8988T (cell line): Measurements from ENCODE around the gene TRIM69.
"Not testable (repeated sequence)": the region's sequence is repeated elsewhere in the genome, so short reads cannot be mapped to it uniquely, and the experiment has no call there.

ENCODE experiments used
- DNase-seq: peaks from one replicate; pipeline ENCODE4 v3.0.0; 2011

Gene TRIM69

GRCh38 chr15:44736181-44736765 is at the start of gene TRIM69:
TRIM69 (plus strand) TSS chr15:44736528; CDS start chr15:44736705, 177 bp downstream.
- DNase-seq = no peak

- DNase-seq = not testable (repeated sequence)
Observed at GRCh38 chr15:44689318-44689717, 47.0 kb upstream of the TRIM69 start.

- not testable (repeated sequence) for DNase-seq
Observed at GRCh38 chr15:44690245-44690644, 46.1 kb upstream of the TRIM69 start.

- DNase-seq = no peak
Observed at GRCh38 chr15:44692659-44693058, 43.7 kb upstream of the TRIM69 start.

GRCh38 chr15:44694416-44694815 is 41.9 kb upstream of the TRIM69 start:
- DNase-seq = no peak

DNA sequence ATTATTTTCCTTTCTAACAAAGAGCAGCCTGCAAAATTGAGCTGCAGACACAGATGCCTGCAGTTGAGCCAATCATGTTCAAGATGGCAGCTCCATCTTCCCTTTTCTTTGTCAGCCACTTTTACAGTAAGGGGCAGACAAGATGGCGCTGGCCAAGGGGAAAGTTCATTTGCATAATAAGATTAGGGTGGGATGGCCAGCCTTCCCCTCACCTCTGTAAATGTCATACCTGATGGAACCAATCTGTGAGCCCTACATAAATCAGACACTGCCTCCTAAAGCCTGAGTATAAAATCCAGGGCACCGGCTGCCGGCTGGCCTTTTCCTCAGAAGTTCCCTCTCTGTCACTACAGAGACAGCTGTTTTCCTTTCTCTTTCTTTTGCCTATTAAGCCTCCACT is 41.0 kb upstream of the TRIM69 start:
- no peak for DNase-seq

- DNase-seq = no peak
Observed at GRCh38 chr15:44697014-44697413, 39.3 kb upstream of the TRIM69 start.

DNA sequence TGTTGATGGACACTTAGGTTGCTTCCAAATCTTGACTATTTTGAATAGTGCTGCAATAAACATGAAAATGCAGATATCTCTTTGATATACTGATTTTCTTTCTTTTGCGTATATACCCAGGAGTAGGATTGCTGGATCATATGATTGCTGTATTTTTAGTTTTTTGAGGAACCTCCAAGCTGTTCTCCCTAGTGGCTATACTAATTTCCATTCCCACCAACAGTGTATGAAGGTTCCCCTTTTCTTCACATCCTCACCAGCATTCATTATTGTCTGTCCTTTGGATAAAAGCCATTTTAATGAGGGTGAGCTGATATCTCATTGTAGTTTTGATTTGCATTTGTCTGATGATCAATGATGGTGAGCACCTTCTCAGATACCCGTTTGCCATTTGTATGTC is 37.7 kb upstream of the TRIM69 start:
- no peak for DNase-seq

DNA sequence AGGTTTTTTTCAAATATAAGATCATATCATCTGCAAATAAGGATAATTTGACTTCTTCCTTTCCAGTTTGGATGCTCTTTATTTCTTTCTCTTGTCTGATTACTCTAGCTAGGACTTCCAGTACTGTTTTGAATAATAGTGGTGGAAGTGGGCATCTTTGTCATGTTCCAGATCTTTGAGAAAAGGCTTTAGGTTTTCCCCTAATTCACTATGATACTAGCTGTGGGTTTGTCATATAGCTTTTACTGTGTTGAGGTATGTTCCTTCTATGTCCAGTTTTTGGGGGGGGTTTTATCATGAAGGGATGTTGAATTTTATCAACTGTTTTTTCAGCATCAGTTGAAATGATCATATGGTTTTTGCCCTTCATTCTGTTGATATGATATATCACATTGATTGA is 35.7 kb upstream of the TRIM69 start:
- not testable (repeated sequence) for DNase-seq

GRCh38 chr15:44705986-44706385 is 30.3 kb upstream of the TRIM69 start:
- DNase-seq = no peak

DNA sequence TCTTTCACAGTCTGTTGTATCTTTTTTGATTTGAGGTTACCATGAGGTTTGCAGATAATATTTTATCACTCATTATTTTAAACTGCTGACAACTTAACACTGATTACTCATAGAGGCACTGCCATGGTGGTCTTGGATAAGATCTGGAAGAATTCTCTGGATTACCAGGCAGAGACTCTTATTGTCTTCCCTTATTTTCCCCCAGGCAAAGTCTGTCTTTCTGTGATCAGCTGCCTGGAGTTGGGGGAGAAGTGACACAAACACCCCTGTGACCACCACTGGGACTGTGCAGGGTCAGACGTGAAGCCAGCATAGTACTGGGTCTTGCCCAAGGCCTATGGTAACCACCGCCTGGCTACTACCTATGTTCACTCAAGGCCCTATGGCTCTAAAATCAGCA is 29.9 kb upstream of the TRIM69 start:
- no peak for DNase-seq

DNA sequence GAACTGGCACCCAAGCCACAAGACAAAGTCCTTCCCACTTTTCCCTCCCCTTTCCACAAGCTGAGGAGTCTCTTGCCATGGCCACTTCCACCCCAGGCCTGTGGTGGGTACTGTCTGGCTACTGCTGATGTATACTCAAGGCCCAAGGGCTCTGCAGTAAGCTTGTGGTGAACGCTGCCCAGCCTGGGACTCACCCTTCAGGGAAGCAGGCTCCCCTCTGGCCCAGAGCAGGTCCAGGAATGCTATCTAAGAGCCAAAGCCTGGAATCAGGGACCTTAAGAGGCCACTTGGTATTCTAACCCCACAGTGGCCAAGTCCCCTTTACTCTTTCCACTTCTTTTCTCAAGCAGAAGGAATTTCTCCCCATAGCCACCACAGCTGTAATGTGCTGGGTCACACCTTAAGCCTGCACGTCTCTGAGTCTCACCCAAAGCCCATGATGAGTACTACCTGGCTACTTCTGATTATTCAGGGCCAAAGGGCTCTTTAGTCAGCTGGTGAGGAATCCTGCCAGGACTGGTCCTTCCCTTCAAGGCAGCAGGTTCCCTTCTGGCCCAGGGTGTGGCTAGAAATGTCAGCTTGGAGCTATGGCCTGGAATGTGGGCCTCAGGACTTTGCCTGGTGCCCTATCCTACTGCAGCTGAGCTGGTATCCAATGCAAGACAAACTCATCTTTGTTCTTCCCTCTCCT is 29.2 kb upstream of the TRIM69 start:
- DNase-seq = no peak

GRCh38 chr15:44710236-44711095 is 25.9 kb upstream of the TRIM69 start:
- DNase-seq = no peak

DNA sequence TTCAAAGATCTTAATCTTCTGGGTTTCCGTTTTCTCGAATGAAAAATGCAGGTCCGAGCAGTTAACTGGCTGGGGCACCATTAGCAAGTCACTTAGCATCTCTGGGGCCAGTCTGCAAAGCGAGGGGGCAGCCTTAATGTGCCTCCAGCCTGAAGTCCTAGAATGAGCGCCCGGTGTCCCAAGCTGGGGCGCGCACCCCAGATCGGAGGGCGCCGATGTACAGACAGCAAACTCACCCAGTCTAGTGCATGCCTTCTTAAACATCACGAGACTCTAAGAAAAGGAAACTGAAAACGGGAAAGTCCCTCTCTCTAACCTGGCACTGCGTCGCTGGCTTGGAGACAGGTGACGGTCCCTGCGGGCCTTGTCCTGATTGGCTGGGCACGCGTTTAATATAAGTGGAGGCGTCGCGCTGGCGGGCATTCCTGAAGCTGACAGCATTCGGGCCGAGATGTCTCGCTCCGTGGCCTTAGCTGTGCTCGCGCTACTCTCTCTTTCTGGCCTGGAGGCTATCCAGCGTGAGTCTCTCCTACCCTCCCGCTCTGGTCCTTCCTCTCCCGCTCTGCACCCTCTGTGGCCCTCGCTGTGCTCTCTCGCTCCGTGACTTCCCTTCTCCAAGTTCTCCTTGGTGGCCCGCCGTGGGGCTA is 25.1 kb upstream of the TRIM69 start, which contains the start of the genes B2M and PATL2:
Gene B2M, plus strand, starts transcription at position 422 of the 647 bp plus-strand sequence. Its CDS starts 30 bp downstream, at position 452.
Gene PATL2, minus strand, starts transcription at position 228 of the 647 bp plus-strand sequence. CDS start 34,833 bp downstream, outside the sequence.
- peak; percentile 23 for DNase-seq

GRCh38 chr15:44711743-44712345 is 24.5 kb upstream of the TRIM69 start:
- DNase-seq = no peak

GRCh38 chr15:44712346-44713005 is 23.9 kb upstream of the TRIM69 start:
- DNase-seq = no peak

- DNase-seq = no peak
Observed at GRCh38 chr15:44713006-44713966, 23.0 kb upstream of the TRIM69 start.

- no peak for DNase-seq
Observed at GRCh38 chr15:44715142-44715796, 21.1 kb upstream of the TRIM69 start.

DNA sequence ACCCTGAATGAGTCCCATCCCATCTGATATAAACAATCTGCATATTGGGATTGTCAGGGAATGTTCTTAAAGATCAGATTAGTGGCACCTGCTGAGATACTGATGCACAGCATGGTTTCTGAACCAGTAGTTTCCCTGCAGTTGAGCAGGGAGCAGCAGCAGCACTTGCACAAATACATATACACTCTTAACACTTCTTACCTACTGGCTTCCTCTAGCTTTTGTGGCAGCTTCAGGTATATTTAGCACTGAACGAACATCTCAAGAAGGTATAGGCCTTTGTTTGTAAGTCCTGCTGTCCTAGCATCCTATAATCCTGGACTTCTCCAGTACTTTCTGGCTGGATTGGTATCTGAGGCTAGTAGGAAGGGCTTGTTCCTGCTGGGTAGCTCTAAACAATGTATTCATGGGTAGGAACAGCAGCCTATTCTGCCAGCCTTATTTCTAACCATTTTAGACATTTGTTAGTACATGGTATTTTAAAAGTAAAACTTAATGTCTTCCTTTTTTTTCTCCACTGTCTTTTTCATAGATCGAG is 20.5 kb upstream of the TRIM69 start:
- no peak for DNase-seq
